PC-9 (cell line): ENCODE results near the gene FBXL15.

ENCODE experiments used
- CTCF ChIP-seq: fragments of 200-600 bp; sonication (generic); conservative IDR thresholded peaks from 2 replicates; pipeline ENCODE4 v1.6.1; 2017; ENCODE audit warnings: mixed run types, antibody characterized with exemption, mild to moderate bottlenecking, moderate library complexity
- EZH2 ChIP-seq: fragments of 200-600 bp; sonication (generic); IDR thresholded peaks from 2 replicates; pipeline ENCODE4 v1.8.0; 2017; ENCODE audit warnings: antibody characterized with exemption, low read depth

GRCh38 chr10:102421757-102422512, 1.3 kb downstream of the FBXL15 start:
- TF ChIP-seq CTCF: no peak
- TF ChIP-seq EZH2: no peak
